Measurements from ENCODE around the gene SERINC2. TPM values are rescaled to one million over a fixed set of nuclear protein-coding genes. Genes with fewer than 3 reads are reported as not detected.

Gene SERINC2
- total RNA-seq: 32.3 TPM
- long read RNA-seq, transcript SERINC2-201 (10 exons, 1,997 nt): major isoform, 41 of 60 reads
- long read RNA-seq, partial matches to known transcripts: 14 of 60 reads
- long read RNA-seq, other reads (novel, unspliced or antisense): 4 of 60 reads

DNA sequence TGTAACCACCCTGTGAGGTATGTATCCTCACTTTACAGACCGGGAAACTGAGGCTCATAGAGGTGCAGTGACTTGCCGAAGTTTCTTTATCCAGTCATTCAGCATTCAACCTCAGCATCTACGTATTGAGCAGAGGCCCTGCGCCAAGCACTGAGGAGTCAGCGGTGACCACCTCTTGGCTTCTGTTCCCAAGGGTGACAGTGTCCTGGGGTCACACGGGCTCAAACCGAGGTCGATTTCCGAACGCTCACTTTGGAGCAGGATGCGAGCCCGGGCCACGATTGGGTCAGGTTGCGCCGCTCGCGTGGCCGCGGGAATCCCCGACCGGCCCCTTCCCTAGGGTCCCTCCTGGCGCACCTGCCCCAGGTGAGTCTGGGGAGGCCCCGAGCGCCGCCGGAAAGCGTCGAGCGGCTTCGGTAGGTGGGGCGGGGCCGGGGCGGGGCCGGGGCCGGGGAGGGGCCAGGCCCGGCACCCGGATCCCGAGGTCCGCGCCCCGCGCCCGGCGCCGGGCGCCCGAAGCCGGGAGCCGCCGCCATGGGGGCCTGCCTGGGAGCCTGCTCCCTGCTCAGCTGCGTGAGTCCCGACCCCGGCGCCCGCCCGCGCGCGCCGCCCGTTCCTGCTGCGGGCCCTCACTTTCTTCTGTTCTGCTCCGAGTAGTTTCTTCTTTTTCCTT, at the start of gene SERINC2:
Gene SERINC2, plus strand, starts transcription at position 482 of the 673 bp plus-strand sequence. Its CDS starts 53 bp downstream, at position 535.
- Histone ChIP-seq H3K36me3 (no peaks in the 10 kb centered on the region), H3K4me1 (peaks cover 7% of the 10 kb centered on the region), H3K4me3 (peak within 1 kb of the TSS; percentile 84), H3K27me3 (ENCODE audit: low read depth) (peaks cover 25% of the 10 kb centered on the region), H3K27ac (peak within 1 kb of the TSS; percentile 75), H3K9me3 (no peaks in the 10 kb centered on the region)
- ATAC-seq (peak; percentile 88 to 92), DNase-seq (peak; percentile 59)
- intact Hi-C loops (cut with DNase I): no loop called here
- TF ChIP-seq, protein P1, sequence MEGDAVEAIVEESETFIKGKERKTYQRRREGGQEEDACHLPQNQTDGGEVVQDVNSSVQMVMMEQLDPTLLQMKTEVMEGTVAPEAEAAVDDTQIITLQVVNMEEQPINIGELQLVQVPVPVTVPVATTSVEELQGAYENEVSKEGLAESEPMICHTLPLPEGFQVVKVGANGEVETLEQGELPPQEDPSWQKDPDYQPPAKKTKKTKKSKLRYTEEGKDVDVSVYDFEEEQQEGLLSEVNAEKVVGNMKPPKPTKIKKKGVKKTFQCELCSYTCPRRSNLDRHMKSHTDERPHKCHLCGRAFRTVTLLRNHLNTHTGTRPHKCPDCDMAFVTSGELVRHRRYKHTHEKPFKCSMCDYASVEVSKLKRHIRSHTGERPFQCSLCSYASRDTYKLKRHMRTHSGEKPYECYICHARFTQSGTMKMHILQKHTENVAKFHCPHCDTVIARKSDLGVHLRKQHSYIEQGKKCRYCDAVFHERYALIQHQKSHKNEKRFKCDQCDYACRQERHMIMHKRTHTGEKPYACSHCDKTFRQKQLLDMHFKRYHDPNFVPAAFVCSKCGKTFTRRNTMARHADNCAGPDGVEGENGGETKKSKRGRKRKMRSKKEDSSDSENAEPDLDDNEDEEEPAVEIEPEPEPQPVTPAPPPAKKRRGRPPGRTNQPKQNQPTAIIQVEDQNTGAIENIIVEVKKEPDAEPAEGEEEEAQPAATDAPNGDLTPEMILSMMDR (IDR thresholded peaks at IDR 0.05): no peak

DNA sequence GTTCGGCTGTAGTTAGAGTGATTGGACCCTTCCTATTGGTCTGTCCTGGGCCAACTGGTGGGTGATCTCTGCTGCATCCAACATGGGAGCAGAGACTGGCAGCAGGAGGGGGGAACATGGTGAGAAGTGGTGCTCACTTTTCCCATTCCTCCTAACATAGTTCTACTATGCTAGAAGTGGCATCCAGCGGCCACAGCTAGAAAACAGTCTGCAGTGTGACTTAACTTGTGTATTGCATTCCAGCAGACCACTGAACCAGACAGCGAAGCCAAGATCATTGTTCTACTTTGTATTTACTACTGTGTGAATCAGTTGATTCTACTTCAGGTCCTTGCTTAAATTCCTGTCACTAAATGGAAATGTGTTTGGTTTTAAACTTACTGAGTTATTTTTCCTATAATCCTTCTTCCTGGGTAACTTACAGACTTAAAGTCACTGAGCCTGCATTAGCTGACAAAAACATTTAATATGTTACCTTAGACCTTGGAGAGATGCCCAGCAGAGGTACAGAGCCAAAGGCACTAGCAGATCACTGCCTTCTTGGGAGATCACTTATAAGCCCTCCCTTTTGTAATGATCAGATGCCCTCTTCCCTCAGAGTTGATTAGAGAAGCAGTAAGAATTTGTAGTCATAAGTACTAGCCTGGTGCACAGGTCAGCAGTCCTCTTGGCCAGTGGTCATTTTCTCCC, 48.3 kb upstream of the SERINC2 start:
- ATAC-seq (no peak), DNase-seq (no peak)
- TF ChIP-seq, protein P1 (IDR thresholded peaks at IDR 0.05): no peak
- Histone ChIP-seq H3K4me3 (no peak overlapping the region), H3K27me3 (ENCODE audit: low read depth) (no peaks in the 10 kb centered on the region), H3K4me1 (peaks cover 7% of the 10 kb centered on the region), H3K27ac (no peak overlapping the region), H3K36me3 (peaks cover 41% of the 10 kb centered on the region), H3K9me3 (no peaks in the 10 kb centered on the region)
- intact Hi-C loops (cut with DNase I): no loop called here

DNA sequence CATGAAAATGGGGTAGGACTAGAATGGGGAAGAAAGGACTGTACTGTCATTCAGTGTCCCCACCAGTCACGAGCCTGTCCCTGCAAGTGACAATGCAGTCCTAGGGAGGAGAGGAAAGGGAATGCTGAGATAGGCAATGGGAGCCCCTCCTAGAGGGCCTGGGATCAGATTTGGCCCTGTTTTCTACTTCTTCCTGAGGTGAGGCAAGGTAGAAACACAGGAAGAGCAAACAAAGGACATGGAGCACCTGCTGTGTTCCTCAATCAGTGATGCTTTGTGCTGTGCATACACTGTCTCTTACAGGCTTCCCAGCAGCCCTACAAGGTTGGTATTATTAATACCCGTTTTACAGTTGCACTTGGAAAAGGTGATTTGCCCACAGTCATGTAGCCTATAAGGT, 46.2 kb upstream of the SERINC2 start:
- ATAC-seq: no peak
- Histone ChIP-seq H3K9me3 (no peaks in the 10 kb centered on the region), H3K27ac (no peak overlapping the region), H3K27me3 (ENCODE audit: low read depth) (no peaks in the 10 kb centered on the region), H3K36me3 (peaks cover 27% of the 10 kb centered on the region), H3K4me3 (no peak overlapping the region), H3K4me1 (peaks cover 10% of the 10 kb centered on the region)
- DNase-seq: no peak
- intact Hi-C loops (cut with DNase I): no loop called here
- TF ChIP-seq, protein P1 (IDR thresholded peaks at IDR 0.05): no peak

DNA sequence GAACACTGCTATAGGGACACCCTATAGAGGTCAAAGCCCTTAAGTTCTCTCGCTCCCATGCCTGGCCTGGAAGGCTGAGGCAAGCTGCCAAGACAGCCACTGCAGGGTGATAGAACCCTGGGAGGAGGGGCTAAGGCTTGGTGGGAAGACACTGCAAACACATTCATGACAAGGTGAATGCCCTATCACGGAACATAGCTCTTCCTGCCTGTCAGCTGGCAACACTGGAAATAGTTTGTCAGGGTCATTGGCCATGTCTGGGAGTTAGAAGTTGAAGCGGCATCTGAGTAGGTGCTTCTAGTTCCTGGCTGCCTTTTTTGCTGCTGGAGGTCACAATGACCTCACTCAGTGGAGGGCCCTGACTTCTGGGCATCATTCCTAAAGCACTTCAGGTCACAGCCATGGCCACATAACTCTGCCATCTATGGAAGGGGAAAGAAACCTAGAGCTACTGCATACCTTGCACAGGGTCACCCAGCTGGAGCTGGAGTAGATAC, 44.4 kb upstream of the SERINC2 start:
- peak; percentile 27 to 57 for ATAC-seq
- Histone ChIP-seq H3K27ac (peak overlapping the region; percentile 20), H3K4me3 (no peak overlapping the region), H3K9me3 (no peaks in the 10 kb centered on the region), H3K36me3 (peaks cover 27% of the 10 kb centered on the region), H3K27me3 (ENCODE audit: low read depth) (no peaks in the 10 kb centered on the region), H3K4me1 (peaks cover 26% of the 10 kb centered on the region)
- TF ChIP-seq, protein P1 (IDR thresholded peaks at IDR 0.05): no peak
- intact Hi-C loops (cut with DNase I): no loop called here
- DNase-seq: no peak

DNA sequence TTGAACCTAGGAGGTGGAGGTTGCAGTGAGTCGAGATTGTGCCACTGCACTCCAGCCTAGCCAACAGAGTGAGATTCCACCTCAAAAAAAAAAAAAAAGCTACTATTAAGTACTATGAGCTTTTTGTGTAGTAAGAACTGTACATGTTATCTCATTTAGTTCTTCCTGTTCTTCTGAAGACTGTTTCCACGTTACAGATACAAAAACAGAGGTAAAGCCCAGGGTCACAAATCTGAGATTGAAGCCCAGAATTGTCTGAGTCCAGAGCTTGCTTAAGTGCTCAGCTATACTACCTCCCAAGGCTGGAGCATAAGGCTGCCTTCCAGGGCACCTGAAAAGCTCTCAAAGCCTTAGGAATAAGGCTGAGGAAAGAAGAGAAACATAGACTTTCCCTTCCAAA, 43.0 kb upstream of the SERINC2 start:
- TF ChIP-seq, protein P1 (IDR thresholded peaks at IDR 0.05): no peak
- Histone ChIP-seq H3K27ac (no peak overlapping the region), H3K4me3 (no peak overlapping the region), H3K36me3 (peaks cover 14% of the 10 kb centered on the region), H3K9me3 (no peaks in the 10 kb centered on the region), H3K4me1 (peaks cover 36% of the 10 kb centered on the region), H3K27me3 (ENCODE audit: low read depth) (no peaks in the 10 kb centered on the region)
- DNase-seq (no peak), ATAC-seq (no peak)
- intact Hi-C loops (cut with DNase I): no loop called here

All from lower lobe of right lung (tissue), 2 donors.